CD4-positive, alpha-beta T cell treated with Interleukin-4 for 4 hours (primary cell): ENCODE data around the gene FAM124B.

ENCODE experiments used
- DNase-seq: peaks from one replicate; pipeline ENCODE4 v3.0.0-alpha.2; 2020

FAM124B gene

DNA sequence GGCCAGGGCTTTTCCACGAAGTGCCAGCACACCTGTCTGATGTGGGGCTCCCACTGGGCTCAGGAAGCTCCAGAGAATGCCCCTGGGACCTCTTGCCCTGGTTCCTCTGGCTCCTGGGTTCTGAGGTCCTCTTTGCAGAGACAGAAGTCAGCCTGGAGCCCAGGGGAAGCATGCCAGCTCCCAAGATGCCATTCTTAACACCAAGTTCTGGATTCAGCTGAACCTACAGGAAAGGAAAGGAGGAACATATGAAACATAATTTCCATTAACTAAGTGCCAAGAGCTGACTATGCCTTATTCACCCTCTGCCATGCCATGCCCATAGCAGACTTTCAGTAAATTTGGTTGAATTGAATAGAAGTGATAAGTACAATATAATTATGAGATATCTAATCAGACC, 21.9 kb downstream of the FAM124B start:
- no peak for DNase-seq

GRCh38 chr2:224379172-224379571, 22.7 kb downstream of the FAM124B start:
- no peak for DNase-seq

DNA sequence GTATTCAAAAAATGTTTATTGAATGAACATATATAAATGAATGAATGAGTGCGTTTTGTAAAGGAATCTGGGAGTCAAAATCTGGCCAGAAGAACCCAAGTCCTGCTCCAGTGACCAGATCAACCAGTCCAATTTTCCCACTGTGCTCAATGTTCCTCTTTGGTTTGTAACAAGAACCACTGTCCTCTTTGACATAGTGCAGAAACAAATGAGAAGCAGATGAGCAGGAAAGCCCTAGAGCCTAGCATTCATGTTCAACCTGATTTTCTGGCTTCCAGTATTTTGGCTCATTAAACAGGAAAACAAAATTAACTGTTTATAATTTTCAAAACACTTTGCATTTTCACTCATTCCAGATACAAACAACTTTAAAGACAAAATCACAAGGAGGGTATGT, 23.2 kb downstream of the FAM124B start:
- no peak for DNase-seq

GRCh38 chr2:224377751-224378700, 23.9 kb downstream of the FAM124B start:
- no peak for DNase-seq

DNA sequence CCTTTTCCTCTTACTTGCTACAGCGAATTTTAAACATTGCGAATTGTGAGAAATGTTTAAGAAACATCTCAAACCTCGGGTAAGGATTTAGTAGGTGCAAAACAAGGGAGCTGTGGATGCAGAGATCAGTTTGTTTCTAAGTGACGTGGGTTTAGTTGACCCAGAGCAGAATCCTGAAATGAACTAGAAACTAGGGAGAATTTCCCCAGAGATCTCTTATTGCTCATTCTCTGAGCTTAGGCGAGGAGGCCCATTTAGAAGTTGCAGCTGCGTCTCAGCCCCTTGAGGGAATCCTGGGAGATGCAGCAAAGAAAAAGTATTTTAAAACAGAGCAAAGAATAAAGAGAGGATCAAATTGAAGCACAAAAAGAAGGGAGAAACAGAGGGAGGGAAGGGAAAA, 29.3 kb downstream of the FAM124B start:
- no peak for DNase-seq

DNA sequence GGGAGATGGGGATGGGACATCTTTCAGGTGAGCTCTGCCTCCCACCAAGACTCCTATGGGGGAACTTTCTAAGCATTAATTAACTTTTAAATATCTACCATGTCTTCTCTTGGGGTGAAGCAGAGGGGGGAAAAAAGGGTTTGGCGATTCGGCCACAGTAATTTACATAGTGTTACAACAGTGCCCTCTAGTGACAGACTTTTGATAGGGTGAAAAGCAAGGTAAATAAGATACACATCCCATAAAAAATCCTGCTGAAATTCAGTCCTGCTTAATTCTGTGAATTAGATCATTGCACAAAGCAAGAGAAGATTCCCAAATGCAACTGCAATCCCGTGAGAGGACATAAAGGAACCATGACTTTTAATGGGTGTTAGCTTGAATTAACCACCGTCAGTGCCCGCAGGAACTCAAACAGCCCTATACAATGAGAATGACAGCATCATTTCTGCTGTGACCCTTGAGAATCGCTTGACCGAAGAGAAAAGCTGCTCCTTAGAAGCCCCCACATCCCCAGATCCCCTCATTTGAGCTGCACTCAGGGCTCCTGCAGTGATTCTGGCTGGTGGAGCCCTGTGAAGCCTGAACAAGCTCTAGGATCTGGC, 32.8 kb downstream of the FAM124B start:
- DNase-seq, result peak; percentile 50

DNA sequence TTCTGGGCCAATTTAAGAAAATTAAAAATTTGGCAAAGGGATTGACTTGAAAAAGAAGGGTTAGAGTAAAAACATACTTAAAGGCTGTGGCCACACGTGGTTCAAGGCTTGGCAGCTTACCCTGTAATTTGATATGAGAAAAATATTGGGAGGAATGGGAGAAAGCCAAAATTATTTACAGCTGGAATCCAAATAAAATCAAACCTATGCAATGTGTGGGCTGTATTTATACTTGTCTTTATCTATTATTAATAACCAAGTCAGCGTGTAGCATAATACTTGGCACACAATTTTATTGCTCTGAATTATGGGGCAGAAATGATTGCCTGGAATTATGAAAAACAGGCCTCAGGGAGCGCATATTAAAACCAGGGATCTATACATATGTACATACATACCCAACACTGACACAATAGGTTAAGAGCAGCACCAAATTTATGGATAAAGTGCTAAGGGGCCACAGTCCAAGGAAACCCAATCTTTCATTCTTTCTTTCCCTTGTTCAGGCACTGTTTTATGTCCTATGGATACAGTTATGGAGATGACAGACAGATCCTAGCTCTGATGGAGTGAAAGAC, 35.6 kb downstream of the FAM124B start:
- no peak for DNase-seq

DNA sequence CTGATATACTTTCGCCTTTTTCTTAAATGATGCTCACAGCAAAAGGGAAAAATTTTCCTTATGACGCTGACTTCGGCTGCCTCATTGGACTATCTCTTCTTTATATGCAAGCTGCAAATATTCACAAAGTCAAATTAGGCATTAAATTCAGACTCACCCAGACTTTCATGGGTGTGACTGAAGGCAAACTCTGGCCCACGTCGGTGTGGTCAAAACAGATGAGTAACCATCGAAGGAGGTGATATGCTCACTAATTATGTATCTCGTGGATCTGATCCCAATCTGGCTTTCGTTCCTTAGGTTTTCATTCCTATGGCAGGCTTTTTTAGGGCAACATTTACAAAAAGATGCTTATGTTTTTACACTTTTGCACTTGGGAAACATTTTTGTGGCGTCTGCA, 36.6 kb downstream of the FAM124B start:
- no peak for DNase-seq

GRCh38 chr2:224363281-224363680, 38.6 kb downstream of the FAM124B start:
- no peak for DNase-seq

- DNase-seq, result no peak
Observed at GRCh38 chr2:224362094-224362493, 39.8 kb downstream of the FAM124B start.

DNA sequence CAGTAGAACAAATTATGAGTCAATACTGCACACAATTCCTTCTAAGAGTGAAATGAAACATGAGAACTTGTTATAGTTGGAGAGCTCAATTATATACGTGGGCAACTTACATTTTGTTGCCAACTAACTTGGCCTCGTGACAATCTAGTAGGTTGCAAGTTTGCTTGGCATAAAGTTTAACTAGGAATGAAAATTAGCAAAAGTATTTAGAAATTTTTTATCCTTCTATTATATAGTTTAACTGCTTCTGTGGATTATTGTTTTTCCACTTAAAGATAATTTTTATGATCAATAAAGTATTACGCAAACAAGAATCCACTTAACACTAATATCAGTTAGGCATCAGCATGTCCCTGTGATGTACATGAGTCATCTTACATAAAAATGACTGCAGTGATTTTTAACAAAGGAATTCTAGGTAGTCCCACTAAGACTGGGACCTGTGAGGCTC, 41.1 kb downstream of the FAM124B start:
- DNase-seq, result no peak

GRCh38 chr2:224359569-224359968, 42.3 kb downstream of the FAM124B start:
- no peak for DNase-seq

- peak; percentile 66 for DNase-seq
Observed at GRCh38 chr2:224357098-224357901, 44.6 kb downstream of the FAM124B start.

- no peak for DNase-seq
Observed at GRCh38 chr2:224354632-224355211, 47.2 kb downstream of the FAM124B start.

GRCh38 chr2:224350703-224351102, 51.2 kb downstream of the FAM124B start:
- DNase-seq, result no peak

GRCh38 chr2:224349396-224349795, 52.5 kb downstream of the FAM124B start:
- no peak for DNase-seq

- no peak for DNase-seq
Observed at GRCh38 chr2:224347176-224348051, 54.5 kb downstream of the FAM124B start.

- no peak for DNase-seq
Observed at GRCh38 chr2:224345492-224345891, 56.4 kb downstream of the FAM124B start.

- no peak for DNase-seq
Observed at GRCh38 chr2:224343226-224343625, 58.7 kb downstream of the FAM124B start.

- no peak for DNase-seq
Observed at GRCh38 chr2:224335991-224336390, 65.9 kb downstream of the FAM124B start.

GRCh38 chr2:224334726-224335125, 67.2 kb downstream of the FAM124B start:
- DNase-seq, result no peak
